ENCODE data around the gene ROBO1.

Gene ROBO1

DNA sequence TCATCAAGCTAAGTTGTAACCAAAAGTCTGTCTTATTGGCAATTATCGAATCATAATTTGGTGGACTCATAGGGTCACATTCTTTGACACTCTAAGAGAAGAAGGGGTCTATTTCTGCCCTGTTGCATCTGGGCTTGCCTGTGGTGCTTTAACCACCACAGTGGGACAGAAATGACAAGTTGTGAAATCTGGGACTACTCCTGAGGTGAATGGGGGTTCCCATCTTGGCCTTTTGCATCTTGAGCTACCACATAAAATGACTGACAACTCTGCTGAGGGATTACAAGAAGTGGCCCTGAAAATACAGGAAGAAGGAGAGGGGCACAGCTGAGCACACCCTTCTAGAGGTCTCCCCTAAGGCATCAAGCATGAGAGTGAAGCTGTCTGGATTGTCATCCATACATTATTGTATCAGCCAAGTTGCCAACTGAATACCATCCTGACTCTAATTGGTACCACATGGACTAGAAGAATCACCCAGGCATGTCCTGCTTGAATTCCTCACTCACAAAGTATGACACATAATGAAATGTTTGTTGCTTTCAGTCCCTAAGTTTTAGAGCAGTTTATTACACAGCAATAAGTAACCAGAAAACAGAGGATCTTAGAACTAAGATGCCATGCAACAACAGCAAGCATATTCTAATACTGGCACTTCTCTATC, 306.5 kb downstream of the ROBO1 start:
- DNase-seq (ENCODE audit: low spot score): no peak

DNA sequence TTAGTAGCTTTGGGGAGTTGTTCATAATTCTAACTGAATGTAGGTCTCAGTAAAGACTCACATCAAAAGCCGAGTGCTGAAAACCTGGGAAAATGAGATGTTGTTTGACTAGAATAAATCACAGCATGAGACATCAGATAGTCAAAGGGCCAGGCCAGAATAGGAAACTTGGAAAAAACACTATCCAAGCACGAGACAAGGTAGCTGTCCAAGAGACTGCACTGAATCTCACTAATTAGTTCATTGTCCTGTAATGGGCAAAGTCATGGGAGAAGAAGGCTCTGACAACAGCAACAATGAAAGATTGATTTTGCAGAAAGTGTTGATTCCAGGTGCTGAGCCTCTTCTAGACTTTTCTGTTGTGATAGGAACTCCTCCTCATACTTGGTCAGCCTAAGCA, 314.2 kb downstream of the ROBO1 start:
- DNase-seq (ENCODE audit: low spot score): no peak

DNA sequence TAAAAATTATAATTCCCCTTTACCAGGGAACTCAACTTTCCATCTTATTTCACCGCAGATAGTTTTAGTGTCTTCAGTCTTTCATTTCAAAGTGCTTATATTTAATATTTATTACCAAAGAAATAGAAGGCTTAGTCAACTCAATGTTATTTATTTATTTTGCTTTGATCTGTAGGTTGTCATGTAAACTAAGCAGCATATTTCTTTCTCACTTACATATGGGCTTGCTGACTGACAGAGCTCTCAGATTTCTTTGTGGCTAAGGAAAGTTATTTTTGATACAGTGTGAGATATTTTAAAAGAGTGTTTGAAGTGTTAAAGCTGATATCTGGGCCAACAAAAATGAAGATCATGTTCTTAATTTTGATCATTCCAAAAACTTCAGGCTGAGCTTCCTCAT, 331.4 kb downstream of the ROBO1 start:
- no peak for DNase-seq (ENCODE audit: low spot score)

DNA sequence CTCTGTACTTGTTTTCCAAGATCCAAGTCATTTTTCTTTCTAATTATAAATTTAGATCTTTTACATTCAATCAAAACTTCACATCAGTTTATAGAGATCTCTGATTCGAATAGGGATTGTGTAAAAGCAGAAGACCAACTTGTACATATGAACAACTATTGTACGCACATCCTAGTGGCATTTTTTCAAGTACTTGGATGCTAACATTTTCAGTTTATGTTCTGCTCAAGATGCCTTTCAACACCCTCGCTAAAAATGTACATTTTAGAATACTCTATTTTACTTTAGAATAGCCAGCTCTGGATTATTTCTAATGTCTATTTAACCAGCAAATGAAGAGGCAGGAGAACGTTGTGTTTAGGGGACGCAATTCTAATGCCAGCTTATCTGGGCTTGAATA, 340.7 kb downstream of the ROBO1 start:
- no peak for DNase-seq (ENCODE audit: low spot score)

DNA sequence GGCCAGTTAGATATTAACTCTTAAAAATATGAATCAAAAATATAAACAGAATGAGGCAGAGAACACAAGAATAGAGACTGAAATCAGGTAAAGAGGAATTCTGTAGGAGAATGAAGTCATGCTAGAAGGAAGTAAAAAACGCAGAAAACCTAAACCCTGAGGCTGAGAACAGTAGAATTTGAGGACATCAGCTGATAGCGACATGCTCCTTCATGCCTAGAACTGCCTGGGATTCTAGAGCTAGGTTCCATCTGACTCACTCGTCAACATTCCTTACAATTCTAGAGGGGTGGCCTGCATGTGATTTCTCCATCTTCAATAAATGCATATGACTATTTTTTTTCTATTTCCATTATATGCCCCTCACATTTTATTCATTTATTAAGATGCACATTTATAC, 343.0 kb downstream of the ROBO1 start:
- DNase-seq (ENCODE audit: low spot score): no peak

DNA sequence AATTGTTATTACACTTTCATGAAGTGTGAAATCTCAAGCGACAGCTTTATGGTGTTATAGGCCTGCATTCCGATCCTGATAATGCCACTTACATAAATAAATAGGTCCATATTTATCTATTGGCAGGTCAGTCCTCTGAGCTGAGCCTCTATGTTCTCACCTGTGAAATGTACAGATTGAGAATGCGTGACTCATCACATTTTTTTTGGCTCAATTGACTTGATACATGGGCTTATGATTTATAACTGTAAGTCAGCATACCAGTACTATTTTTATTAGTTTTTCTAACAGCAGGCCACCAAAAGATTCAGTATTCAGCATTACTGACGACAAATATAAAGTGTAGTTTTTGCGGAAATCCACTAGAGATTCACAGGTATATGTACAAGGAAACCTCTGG, 344.4 kb downstream of the ROBO1 start:
- DNase-seq (ENCODE audit: low spot score): no peak

DNA sequence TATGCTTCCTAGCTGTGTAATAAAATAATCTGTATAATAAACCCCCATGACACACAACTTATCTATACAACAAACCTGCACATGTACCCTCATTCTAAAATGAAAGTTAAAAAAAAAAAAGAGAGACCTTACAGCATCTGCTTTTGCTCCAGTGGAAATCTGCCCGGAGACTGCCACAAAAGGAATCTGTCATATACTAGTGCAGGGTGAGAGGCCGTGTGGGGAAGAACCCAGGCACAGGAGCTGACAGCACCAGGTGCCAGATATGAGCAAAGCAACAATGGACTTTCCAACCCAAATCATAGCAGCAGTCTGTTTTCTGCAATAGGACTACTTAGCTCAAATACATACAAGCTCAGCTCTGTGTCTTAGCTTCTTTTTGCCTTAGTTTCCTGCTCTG, 346.5 kb downstream of the ROBO1 start:
- DNase-seq (ENCODE audit: low spot score): no peak

DNA sequence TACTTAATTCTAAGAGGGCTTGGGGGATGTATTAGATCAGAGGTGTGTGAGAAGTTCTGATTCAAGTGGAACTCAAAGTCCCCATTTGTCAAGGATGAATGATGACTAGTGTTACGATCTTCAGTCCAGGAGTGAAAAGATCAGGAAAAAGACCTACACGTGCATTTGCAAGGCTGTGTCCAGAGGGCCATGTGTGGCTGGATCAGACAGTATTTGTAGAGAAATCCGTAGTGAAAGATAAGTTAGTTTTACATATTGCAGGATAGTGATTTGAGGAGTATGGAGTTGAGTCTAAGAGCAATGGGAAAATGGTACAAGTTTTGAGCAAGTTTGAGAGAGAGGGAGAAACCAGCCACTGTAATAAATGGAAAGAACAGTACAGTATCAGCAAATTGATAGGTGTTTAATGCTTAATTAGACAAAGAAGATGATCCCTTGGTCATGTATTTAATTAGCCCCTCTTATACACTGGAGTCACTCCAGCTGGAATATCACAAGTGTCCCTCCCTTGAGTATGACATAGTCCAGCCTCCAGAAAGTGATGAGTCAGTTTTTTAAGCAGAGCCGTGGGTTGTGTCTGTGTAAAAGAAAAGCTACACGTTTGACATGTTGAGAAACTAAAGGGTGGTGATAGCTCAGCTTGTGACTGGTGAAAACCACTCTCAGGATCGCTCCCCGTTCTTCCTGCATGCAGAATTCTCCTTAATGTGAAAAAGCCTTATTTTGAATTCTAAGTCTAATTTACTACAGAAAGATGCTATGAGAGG, 348.8 kb downstream of the ROBO1 start:
- DNase-seq (ENCODE audit: low spot score): no peak

DNA sequence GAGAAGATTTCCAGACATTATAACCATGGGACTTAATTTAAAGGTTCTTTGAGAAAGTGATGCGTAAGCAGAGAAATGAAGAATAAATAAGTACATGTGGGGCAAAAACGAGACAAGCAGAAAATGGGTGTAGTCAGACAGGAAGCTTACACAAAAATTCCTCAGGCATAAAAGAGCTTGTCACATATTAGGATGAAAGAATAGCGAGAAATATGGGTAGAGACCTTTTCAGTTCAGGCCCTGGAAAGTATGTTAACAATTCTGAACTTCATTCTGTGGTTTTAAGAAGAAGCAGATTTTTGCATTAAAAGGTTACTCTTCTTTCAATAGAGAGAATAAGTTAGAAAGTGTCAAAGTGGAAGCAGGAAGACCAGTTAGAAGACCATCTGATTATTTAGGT, 352.4 kb downstream of the ROBO1 start:
- no peak for DNase-seq (ENCODE audit: low spot score)

DNA sequence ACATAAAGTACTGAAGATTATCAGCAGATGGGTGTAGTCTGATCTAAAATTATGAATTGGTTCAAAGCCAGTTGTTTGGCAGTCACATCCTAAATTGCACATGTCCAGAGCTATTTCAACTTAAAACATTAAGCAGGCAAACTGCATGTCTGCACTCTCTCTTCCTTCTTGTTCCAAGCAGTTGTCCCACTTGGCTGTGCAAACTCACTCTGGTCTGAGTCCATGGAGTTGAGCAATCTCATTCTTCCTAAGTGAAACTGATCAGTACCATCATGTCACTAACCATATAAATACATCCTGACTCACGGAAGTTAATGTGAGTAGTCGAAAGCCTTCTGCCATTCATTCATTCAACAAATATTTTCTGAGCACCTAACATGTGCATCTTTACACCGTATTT, 353.0 kb downstream of the ROBO1 start:
- no peak for DNase-seq (ENCODE audit: low spot score)

DNA sequence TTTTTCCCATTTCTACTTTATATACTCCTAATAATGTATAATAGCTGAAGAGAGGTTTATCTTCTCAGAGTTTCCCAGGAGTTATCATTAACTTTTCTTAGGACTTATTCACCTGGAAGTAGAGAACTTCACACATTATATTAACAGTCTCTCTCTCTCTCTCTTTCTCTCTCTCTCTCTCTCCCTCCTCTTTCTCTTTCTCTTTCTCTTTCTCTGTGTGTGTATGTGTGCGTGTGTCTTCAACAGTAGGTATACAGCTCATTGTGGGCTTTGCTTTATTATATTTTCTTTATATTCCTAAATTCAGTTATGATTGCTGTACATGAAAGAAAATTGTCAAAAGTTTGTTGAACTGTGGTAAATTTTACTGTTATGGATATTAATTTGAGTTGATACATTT, 353.8 kb downstream of the ROBO1 start:
- no peak for DNase-seq (ENCODE audit: low spot score)

DNA sequence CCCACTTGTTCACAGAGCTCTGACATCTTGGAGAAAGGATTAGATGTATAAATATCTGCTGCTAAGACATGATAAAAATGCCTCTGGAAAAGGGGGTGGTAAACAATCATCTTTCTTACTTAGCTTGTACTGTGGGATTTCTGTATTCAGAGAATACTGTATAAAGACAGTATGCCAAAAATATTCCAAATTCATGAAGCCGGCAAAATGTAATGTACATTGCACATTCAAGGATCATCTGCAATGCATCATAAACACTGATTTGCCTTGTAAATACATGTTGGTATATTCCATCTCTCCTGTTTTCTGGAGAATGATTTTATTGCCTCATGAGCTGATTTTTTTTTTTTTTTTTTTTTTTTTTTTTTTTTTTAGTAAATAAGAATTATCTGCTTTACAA, 355.3 kb downstream of the ROBO1 start:
- DNase-seq (ENCODE audit: low spot score): no peak

DNA sequence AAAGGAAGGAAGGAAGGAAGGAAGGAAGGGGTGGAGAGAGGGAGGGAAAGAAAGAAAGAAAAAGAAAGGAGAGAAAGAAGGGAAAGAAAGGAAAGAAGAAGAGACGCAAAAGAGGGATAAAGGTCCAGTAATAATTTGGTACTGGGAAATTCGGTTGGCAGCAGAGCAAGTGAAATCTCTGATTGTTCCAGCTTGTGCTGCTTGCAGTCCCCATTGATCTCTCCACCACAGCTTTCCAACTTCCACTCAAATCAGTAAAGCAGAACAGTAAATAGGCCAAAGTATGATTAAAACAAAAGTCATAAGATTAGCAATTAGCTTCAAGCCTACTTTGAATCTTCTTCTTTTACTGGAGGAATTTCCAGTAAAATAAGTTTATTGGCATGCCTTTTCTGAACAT, 357.2 kb downstream of the ROBO1 start:
- DNase-seq (ENCODE audit: low spot score): no peak

DNA sequence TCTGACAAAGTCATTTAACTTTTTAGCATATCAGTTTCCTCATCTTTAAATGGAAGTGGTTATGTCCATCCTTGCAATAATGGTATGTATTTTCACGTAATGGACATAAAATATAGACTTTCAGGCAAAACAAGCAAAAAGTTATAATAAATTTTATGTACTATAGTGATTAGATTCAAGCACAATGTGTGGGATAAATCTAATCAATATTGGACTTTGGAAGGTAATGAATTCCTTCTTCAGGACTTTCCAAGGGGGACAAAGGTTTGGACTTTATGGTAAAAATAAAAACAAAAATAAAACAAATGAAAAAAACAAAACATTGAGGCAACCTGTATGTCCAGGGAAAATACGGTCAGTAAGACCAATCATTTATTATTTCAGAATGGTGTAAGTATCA, 357.7 kb downstream of the ROBO1 start:
- DNase-seq (ENCODE audit: low spot score): no peak

DNA sequence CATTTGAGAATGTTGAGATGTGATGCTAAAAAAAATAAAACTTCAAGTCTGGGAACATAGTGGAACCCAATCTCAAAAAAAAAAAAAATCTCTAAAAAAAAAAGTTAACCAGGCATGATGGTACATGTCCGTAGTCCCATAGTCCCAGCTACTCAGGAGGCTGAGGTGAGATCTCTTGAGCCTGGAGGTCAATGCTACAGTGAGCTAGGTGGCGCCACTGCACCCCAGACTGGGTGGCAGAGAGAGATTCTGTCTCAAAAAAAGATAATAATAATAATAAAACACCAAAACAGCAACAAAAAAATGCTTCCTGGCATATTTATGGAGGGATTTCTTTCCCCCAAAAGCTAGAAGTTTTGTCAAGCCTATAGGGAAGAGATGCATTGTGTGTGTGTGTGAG, 361.6 kb downstream of the ROBO1 start:
- no peak for DNase-seq (ENCODE audit: low spot score)

DNA sequence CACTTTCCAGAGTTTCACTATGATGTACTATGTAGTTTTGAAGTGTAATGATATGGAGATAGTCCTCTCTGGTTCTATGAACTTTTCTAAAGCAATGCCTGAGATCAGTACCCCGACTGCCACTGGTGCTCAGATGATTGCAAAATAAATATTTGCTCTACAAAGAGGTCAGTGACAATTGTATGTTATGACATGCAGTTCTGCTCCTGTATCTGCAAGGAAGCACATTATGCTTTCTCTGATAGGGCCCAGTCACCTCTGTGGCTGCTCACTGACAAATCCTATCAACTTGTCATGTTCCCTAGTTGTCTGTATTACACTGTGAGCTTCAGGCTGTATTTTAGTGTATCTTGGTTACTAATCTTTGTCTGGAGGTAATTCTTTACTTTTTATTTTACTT, 362.6 kb downstream of the ROBO1 start:
- no peak for DNase-seq (ENCODE audit: low spot score)

DNA sequence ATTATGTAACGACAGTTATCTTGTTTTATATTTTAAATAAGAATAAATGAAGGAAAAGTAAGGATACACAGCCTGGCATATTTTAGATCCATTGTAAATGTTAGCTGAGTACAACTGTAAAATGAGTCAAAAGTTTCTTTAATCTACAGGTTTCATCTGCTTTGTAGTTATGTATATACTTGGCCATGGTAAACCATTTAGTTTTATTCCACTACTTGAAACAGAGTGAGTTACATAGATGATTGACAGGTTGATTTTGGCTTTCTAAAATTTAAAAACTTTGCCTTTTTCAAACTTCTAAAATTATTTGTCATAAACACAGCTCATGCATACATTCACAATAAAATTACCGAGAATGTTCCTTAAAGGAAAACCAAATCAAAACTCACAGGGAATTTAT, 371.2 kb downstream of the ROBO1 start:
- no peak for DNase-seq (ENCODE audit: low spot score)

DNA sequence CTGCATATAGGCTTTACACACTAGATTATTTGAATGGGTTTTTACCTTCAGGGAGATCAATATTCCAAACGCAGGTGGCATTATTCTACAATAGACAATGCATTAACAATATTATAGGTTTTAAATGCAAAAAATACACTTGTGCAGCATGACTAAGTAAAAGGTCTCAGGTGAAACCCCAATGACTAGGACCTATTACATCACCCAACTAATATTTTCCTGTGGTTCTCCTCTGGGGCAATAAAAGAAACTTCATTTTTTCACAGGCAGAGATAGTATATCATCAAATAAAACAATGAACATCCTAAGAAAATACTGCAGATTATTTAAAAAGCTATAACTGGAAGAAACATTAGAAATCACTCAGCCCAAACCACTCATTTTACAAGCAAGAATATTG, 375.3 kb downstream of the ROBO1 start:
- DNase-seq (ENCODE audit: low spot score): no peak

DNA sequence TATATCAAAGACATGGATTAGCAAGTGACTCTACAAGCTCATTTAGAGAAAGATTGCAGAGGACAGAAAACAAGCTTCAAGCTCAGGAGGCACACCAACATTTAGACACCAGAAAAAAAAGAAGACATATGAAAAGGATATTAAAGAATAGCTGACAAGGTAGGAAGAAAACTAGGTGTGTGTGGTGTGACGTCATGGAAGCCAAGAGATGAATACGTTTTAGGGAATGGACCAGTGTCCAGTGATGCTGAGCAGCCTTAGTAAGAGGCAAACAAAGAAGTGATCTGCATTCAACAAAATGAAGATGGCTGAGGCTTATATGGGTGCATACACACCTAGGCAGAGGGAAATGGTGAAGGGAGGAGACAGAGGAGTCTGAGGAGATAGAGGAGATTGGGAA, 377.4 kb downstream of the ROBO1 start:
- DNase-seq (ENCODE audit: low spot score): no peak

DNA sequence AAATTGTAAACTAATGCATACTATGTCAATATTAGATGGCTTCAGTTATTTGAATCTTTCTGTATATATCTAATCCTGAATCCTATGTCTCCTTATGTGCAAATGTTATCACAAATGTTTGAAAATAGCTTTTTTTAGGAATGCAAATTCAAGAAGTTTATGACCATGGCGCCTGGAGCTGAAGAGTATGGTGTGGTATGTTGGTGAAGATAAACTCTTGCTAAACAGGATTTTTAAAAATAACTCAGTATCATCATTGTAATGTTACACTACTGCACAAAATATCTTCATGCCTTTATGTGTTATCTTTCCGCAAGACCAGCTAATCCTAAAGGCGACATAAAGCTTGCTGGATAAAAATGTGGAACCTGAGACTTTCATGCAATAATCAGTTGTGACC, 382.6 kb downstream of the ROBO1 start:
- no peak for DNase-seq (ENCODE audit: low spot score)

DNA sequence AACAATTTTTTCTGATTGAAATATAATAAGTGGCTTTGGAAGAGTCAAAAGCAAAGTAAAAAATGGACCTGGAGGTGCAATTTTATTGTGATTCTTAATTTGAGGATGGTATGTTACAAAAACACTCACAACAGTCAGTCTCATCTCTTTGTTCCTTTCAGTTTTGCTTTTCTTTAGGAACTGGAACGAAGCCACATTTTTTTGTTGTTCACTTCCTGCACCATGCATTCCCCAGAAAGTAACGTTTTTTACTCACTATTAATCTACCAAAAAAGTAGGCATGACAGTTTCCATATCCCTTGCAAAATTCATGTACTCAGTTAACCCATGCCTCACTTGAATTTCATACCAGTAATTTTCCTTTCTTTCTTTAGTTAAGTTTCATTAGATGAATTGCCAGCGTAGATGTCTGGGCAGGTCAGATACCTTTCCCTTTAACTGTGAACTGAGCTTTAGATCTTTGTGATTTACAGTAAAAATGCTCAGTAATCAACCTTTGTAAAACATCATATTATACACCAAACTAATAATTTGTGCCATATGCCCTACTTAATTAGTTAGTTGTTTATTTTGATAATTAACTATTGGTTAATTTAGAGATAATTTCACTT, 384.3 kb downstream of the ROBO1 start:
- no peak for DNase-seq (ENCODE audit: low spot score)

DNA sequence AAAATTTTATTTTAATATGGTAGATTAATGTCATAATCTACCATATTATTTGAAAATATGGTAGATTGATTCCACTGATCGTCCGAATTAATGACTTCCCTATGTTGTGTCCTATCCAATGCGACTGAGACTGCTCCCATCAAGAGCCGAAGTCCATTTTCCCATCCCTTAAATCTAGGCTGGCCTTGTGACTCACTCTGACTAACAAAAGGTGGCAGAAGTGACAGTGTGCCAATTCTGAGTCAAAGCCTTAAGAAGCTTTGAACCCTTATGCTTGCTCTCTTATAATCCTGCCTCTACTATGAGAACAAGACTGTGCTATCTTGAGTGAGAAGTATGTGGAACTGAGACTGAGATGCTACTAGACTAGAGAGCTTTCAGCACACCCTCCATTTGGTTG, 387.2 kb downstream of the ROBO1 start:
- DNase-seq (ENCODE audit: low spot score): no peak

DNA sequence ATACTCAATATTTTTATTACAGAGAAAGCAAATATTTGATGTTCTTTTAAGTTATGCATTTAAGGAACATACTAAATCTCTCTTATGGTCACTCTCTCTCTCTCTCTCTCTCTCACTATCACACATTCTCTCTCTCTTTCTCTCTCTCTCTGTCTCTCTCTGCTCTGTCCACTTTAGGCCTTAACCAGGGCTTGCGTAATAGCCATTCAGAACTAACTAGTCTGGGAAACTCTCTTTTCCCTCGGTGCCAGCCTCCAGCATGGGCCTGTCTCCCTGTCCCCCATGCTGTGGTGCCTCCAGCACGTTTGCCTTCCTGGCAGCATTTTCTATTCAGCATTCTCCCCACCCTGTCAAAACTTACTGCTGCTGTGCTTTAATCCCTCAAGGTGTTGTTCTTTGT, 389.7 kb downstream of the ROBO1 start:
- no peak for DNase-seq (ENCODE audit: low spot score)

DNA sequence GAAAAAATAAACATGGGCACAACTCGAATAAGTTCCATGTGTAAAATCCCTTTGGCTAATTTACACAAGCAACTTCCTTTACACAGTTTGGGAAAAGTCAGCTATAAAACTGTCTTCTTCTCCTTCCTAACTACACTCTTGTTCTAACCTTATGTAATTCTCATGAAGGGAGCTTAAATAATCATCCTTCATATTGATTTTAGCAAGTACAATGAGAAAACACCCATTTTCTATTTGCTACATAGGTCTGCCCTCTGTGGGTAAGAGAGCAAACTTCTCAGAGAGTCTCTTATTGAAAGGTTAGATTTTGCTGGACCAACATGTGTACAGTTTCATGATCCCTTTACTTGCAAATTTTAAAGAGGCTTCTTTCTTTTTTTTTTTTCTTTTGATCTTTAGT, 398.5 kb downstream of the ROBO1 start:
- DNase-seq (ENCODE audit: low spot score): no peak

Measured in hepatic stellate cell (primary cell).